Ishikawa (cell line): ENCODE results near the gene ZFAND5.

Experiments used
- CEBPB ChIP-seq: IDR thresholded peaks from 2 replicates; pipeline ENCODE4 v1.6.1; 2012
- CREB1 ChIP-seq: IDR thresholded peaks from 2 replicates; pipeline ENCODE4 v1.6.1; 2012; ENCODE audit warnings: low read depth
- EGR1 ChIP-seq: IDR thresholded peaks from 2 replicates; pipeline ENCODE4 v1.6.1; 2012
- EP300 ChIP-seq: IDR thresholded peaks from 2 replicates; pipeline ENCODE4 v1.6.1; 2012; ENCODE audit warnings: borderline replicate concordance
- FOXM1 ChIP-seq: IDR thresholded peaks from 2 replicates; pipeline ENCODE4 v1.6.1; 2012; ENCODE audit warnings: low read depth, borderline replicate concordance
- NFIC ChIP-seq: IDR thresholded peaks from 2 replicates; pipeline ENCODE4 v1.6.1; 2012
- RAD21 ChIP-seq: IDR thresholded peaks from 2 replicates; pipeline ENCODE4 v1.6.1; 2012; ENCODE audit warnings: low read depth
- REST ChIP-seq: IDR thresholded peaks from 2 replicates; pipeline ENCODE4 v1.6.1; 2012; ENCODE audit warnings: low read depth, mild to moderate bottlenecking
- TAF1 ChIP-seq: IDR thresholded peaks from 2 replicates; pipeline ENCODE4 v1.6.1; 2012; ENCODE audit warnings: low read depth, mild to moderate bottlenecking
- TCF12 ChIP-seq: IDR thresholded peaks from 2 replicates; pipeline ENCODE4 v1.6.1; 2012; ENCODE audit warnings: low read depth
- TEAD4 ChIP-seq: IDR thresholded peaks from 2 replicates; pipeline ENCODE4 v1.6.1; 2012
- USF1 ChIP-seq: IDR thresholded peaks from 2 replicates; pipeline ENCODE4 v1.6.1; 2012
- YY1 ChIP-seq: IDR thresholded peaks from 2 replicates; pipeline ENCODE4 v1.6.1; 2012; ENCODE audit warnings: low read depth
- ZBTB7A ChIP-seq: IDR thresholded peaks from 2 replicates; pipeline ENCODE4 v1.6.1; 2012; ENCODE audit warnings: low read depth
- TF ChIP-seq, protein P1 (sequence below): IDR thresholded peaks from 2 replicates; pipeline ENCODE4 v1.6.1; 2012

Gene ZFAND5

GRCh38 chr9:72383978-72384709, 19.1 kb upstream of the ZFAND5 start:
- TF ChIP-seq CREB1 = no peak
- TF ChIP-seq USF1 = peak; percentile 18; the same call in 1 of the 2 replicates

GRCh38 chr9:72382405-72382804, 17.4 kb upstream of the ZFAND5 start:
- TF ChIP-seq FOXM1 (no peak), ZBTB7A (no peak), USF1 (no peak), TAF1 (no peak), EGR1 (no peak), YY1 (no peak), CREB1 (no peak), RAD21 (no peak), TCF12 (no peak), NFIC (no peak), REST (no peak), CEBPB (no peak), EP300 (no peak), TEAD4 (no peak)
- TF ChIP-seq, protein P1, sequence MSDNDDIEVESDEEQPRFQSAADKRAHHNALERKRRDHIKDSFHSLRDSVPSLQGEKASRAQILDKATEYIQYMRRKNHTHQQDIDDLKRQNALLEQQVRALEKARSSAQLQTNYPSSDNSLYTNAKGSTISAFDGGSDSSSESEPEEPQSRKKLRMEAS = no peak

GRCh38 chr9:72377041-72377440, 12.0 kb upstream of the ZFAND5 start:
- TF ChIP-seq TAF1 = no peak
- no peak for TF ChIP-seq REST
- no peak for TF ChIP-seq TEAD4
- TF ChIP-seq, protein P1 = no peak
- no peak for TF ChIP-seq NFIC
- no peak for TF ChIP-seq CEBPB

- TF ChIP-seq ZBTB7A (no peak), FOXM1 (no peak), CREB1 (no peak), TAF1 (no peak), CEBPB (no peak), TEAD4 (no peak), REST (no peak), EGR1 (no peak), RAD21 (no peak), USF1 (no peak), NFIC (no peak), EP300 (no peak), TCF12 (no peak), YY1 (no peak)
- TF ChIP-seq, protein P1 = no peak
These were observed 6.1 kb upstream of the ZFAND5 start for GRCh38 chr9:72371151-72371550.
